AG04449 (cell line): ENCODE measurements around the gene NSF.

Experiments used
- CTCF ChIA-PET: fragments of 350-600 bp; formaldehyde crosslinking; extraction: SDS; loops from one replicate; lab custom pipeline; 2021; ENCODE audit warnings: antibody characterized with exemption; lab: Yijun Ruan, JAX
- POLR2A ChIA-PET: fragments of 400-600, 350-600 bp; formaldehyde crosslinking; extraction: SDS; loops from one replicate; lab custom pipeline; 2020; ENCODE audit warnings: antibody characterized with exemption, inconsistent platforms; lab: Yijun Ruan, JAX
- DNase-seq: peaks from one replicate; pipeline ENCODE4 v3.0.0-alpha.2; 2010; ENCODE audit warnings: low read depth, low spot score
- H3K4me3 ChIP-seq: 2 replicates; pipeline ENCODE4 v1.5.1; 2011; ENCODE audit warnings: low read depth, mild to moderate bottlenecking, control low read depth, low read length
- CTCF ChIP-seq: IDR thresholded peaks from one replicate; pipeline ENCODE4 v1.5.1; 2011; ENCODE audit warnings: mild to moderate bottlenecking, moderate library complexity, low read length, control low read depth, inconsistent platforms; ENCODE audit not compliant: insufficient read depth; ENCODE audit errors: missing control alignments

Gene NSF

GRCh38 chr17:46777943-46778915, 187.8 kb downstream of the NSF start:
- no peak for DNase-seq
- ChIA-PET CTCF (interaction anchor here (1.0 kb wide), 1 partner anchor 64 kb away, joined by 3 read pairs; no protein-coding TSS in a partner anchor), POLR2A (no interaction called here)

GRCh38 chr17:46780003-46780373, 189.5 kb downstream of the NSF start:
- DNase-seq: no peak
- TF ChIP-seq CTCF: no peak
- CTCF ChIA-PET: no interaction called here
- no peak overlapping the region for H3K4me3 ChIP-seq
- POLR2A ChIA-PET: no interaction called here

More at GRCh38 chr17:46777943-46778915, 187.8 kb downstream of the NSF start:
- no peak for TF ChIP-seq CTCF
- H3K4me3 ChIP-seq: no peak overlapping the region

- no peak overlapping the region for H3K4me3 ChIP-seq
- CTCF ChIA-PET: interaction anchor here (1.3 kb wide), 1 partner anchor 160 kb away, joined by 5 read pairs; no protein-coding TSS in a partner anchor
- peak; percentile 66 for TF ChIP-seq CTCF
- no peak for DNase-seq
- POLR2A ChIA-PET: no interaction called here
These were observed 191.9 kb downstream of the NSF start for GRCh38 chr17:46782250-46782953.

GRCh38 chr17:46783031-46783593, 192.6 kb downstream of the NSF start:
- no peak for TF ChIP-seq CTCF
- POLR2A ChIA-PET: no interaction called here
- H3K4me3 ChIP-seq: no peak overlapping the region
- CTCF ChIA-PET: interaction anchor here (1.2 to 1.3 kb wide), 2 partner anchors 9 to 159 kb away, joined by 3 to 5 read pairs; no protein-coding TSS in a partner anchor
- DNase-seq: no peak

- H3K4me3 ChIP-seq: no peak overlapping the region
- DNase-seq: no peak
- POLR2A ChIA-PET: no interaction called here
- CTCF ChIA-PET: interaction anchor here (1.0 to 1.7 kb wide), 3 partner anchors 10 to 50 kb away, joined by 3 to 10 read pairs (median 3); no protein-coding TSS in a partner anchor
- TF ChIP-seq CTCF: no peak
These were observed 195.2 kb downstream of the NSF start for GRCh38 chr17:46785696-46786095.
